ENCODE results near the gene DYNLRB1.

DNA sequence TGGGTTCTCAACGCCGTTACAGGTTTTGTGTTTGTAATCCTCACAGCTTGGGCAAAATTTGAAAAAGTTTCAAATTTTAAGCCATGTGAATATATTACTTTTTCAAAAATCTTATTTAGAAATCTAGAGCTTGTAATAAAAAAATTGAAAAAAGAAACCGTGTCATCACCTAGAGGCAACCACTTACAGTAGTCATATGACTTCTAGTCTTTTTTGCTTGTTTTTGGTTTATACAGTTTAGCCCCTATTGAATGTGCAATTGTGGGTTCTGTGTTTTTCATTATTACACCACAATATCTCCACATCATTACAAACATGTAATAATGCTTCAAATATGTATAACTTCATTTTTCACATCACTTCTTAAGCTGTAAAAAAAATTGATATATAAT, 888 bp downstream of the DYNLRB1 start:
- TF ChIP-seq POLR2A (IDR thresholded peaks at IDR 0.05) (no peak), POLR2AphosphoS5 (IDR thresholded peaks at IDR 0.05; ENCODE audit: insufficient read depth in 1 of 2, low read depth in 1 of 2) (no peak)
- TF ChIP-seq, protein P1, sequence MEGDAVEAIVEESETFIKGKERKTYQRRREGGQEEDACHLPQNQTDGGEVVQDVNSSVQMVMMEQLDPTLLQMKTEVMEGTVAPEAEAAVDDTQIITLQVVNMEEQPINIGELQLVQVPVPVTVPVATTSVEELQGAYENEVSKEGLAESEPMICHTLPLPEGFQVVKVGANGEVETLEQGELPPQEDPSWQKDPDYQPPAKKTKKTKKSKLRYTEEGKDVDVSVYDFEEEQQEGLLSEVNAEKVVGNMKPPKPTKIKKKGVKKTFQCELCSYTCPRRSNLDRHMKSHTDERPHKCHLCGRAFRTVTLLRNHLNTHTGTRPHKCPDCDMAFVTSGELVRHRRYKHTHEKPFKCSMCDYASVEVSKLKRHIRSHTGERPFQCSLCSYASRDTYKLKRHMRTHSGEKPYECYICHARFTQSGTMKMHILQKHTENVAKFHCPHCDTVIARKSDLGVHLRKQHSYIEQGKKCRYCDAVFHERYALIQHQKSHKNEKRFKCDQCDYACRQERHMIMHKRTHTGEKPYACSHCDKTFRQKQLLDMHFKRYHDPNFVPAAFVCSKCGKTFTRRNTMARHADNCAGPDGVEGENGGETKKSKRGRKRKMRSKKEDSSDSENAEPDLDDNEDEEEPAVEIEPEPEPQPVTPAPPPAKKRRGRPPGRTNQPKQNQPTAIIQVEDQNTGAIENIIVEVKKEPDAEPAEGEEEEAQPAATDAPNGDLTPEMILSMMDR (IDR thresholded peaks at IDR 0.05): no peak

Data from vagina (tissue), 2 donors.